Liver (tissue), 9 donors: Measurements from ENCODE around the gene ALDH1A1. TPM values are rescaled to one million over a fixed set of nuclear protein-coding genes. Genes with fewer than 3 reads are reported as not detected.

Source experiments
- DNase-seq: peaks from one replicate; pipeline ENCODE4 v3.0.0-alpha.2; 2017; ENCODE audit warnings: low spot score
- H3K27ac ChIP-seq, 2 donors: one replicate each; pipeline ENCODE4 v1.7.0; 2013; ENCODE audit warnings: inconsistent platforms in 2 of 2, low read length in 2 of 2, control low read depth in 1 of 2, low read depth in 1 of 2, mild to moderate bottlenecking in 1 of 2
- H3K27me3 ChIP-seq, 4 donors: one replicate each; pipeline versions ENCODE4 v1.6.1 to v1.7.0; 2013; ENCODE audit warnings: low read length in 3 of 4, inconsistent platforms in 1 of 4, mild to moderate bottlenecking in 1 of 4, moderate library complexity in 1 of 4; ENCODE audit not compliant: control insufficient read depth in 4 of 4, insufficient read depth in 4 of 4
- H3K36me3 ChIP-seq, 4 donors: one replicate each; pipeline versions ENCODE4 v1.6.1 to v1.7.0; 2013; ENCODE audit warnings: low read length in 3 of 4, mild to moderate bottlenecking in 3 of 4, low read depth in 1 of 4, moderate library complexity in 1 of 4; ENCODE audit not compliant: control insufficient read depth in 4 of 4, insufficient read depth in 3 of 4
- H3K4me1 ChIP-seq, 4 donors: one replicate each; pipeline versions ENCODE4 v1.6.1 to v1.7.0; 2013; ENCODE audit warnings: low read length in 3 of 4, mild to moderate bottlenecking in 3 of 4, moderate library complexity in 1 of 4; ENCODE audit not compliant: control insufficient read depth in 4 of 4, insufficient read depth in 4 of 4
- H3K4me3 ChIP-seq, 3 donors: one replicate each; pipeline versions ENCODE4 v1.6.1 to v1.7.0; 2013; ENCODE audit warnings: low read length in 3 of 3, control low read depth in 1 of 3, low read depth in 1 of 3, mild to moderate bottlenecking in 1 of 3
- H3K9ac ChIP-seq, 2 donors: one replicate each; pipeline ENCODE4 v1.7.0; 2013; ENCODE audit warnings: low read length in 2 of 2, mild to moderate bottlenecking in 2 of 2, moderate library complexity in 2 of 2, control low read depth in 1 of 2, low read depth in 1 of 2
- H3K9me3 ChIP-seq, 4 donors: one replicate each; pipeline versions ENCODE4 v1.6.1 to v1.7.0; 2013; ENCODE audit warnings: low read length in 3 of 4; ENCODE audit not compliant: control insufficient read depth in 4 of 4
- ATF3 ChIP-seq: IDR thresholded peaks from 2 replicates; pipeline ENCODE4 v1.6.1; 2016; ENCODE audit warnings: antibody characterized with exemption
- CTCF ChIP-seq: fragments of 150-350 bp; IDR thresholded peaks from 2 replicates; pipeline ENCODE4 v1.5.1; 2017; ENCODE audit warnings: improper control_type of control experiment, low read depth, low read length; ENCODE audit not compliant: missing input control
- EGR1 ChIP-seq, 2 donors: IDR thresholded peaks; 2 replicates each; pipeline ENCODE4 v1.6.1; 2016 to 2018; ENCODE audit warnings: antibody characterized with exemption in 2 of 2, low read depth in 2 of 2
- FOXA1 ChIP-seq: IDR thresholded peaks from 2 replicates; pipeline ENCODE4 v1.6.1; 2016; ENCODE audit warnings: antibody characterized with exemption
- FOXA2 ChIP-seq: IDR thresholded peaks from 2 replicates; pipeline ENCODE4 v1.6.1; 2016; ENCODE audit warnings: antibody characterized with exemption
- GABPA ChIP-seq, 2 donors: IDR thresholded peaks in 1 of 2; conservative IDR thresholded peaks in 1 of 2; 2 replicates each; pipeline ENCODE4 v1.6.1; 2016; ENCODE audit warnings: antibody characterized with exemption in 2 of 2, mild to moderate bottlenecking in 1 of 2, moderate library complexity in 1 of 2
- HNF4A ChIP-seq, 2 donors: conservative IDR thresholded peaks; 2 replicates each; pipeline ENCODE4 v1.6.1; 2016; ENCODE audit warnings: antibody characterized with exemption in 2 of 2, mild to moderate bottlenecking in 2 of 2
- HNF4G ChIP-seq: IDR thresholded peaks from 2 replicates; pipeline ENCODE4 v1.6.1; 2016; ENCODE audit warnings: antibody characterized with exemption
- JUND ChIP-seq, 2 donors: IDR thresholded peaks; 2 replicates each; pipeline ENCODE4 v1.6.1; 2016; ENCODE audit warnings: antibody characterized with exemption in 2 of 2
- MAX ChIP-seq: IDR thresholded peaks from 2 replicates; pipeline ENCODE4 v1.6.1; 2016; ENCODE audit warnings: antibody characterized with exemption
- NR2F2 ChIP-seq: IDR thresholded peaks from 2 replicates; pipeline ENCODE4 v1.6.1; 2016; ENCODE audit warnings: antibody characterized with exemption
- RAD21 ChIP-seq, 2 donors: IDR thresholded peaks; 2 replicates each; pipeline ENCODE4 v1.6.1; 2016; ENCODE audit warnings: antibody characterized with exemption in 2 of 2, mild to moderate bottlenecking in 2 of 2
- SP1 ChIP-seq: IDR thresholded peaks from 2 replicates; pipeline ENCODE4 v1.6.1; 2018; ENCODE audit warnings: antibody characterized with exemption, mild to moderate bottlenecking
- TAF1 ChIP-seq: conservative IDR thresholded peaks from 2 replicates; pipeline ENCODE4 v1.6.1; 2016; ENCODE audit warnings: antibody characterized with exemption, mild to moderate bottlenecking
- YY1 ChIP-seq: IDR thresholded peaks from 2 replicates; pipeline ENCODE4 v1.6.1; 2016; ENCODE audit warnings: antibody characterized with exemption, mild to moderate bottlenecking
- ZBTB33 ChIP-seq: IDR thresholded peaks from 2 replicates; pipeline ENCODE4 v1.6.1; 2016; ENCODE audit warnings: antibody characterized with exemption
- WGBS: extraction: QIAGEN DNeasy Blood & Tissue Kit; methylation state at CpG from one replicate; pipeline ENCODE4 v1.1.7; 2013; 5-methylcytosine and 5-hydroxymethylcytosine counted together
- polyA plus RNA-seq, 2 donors: library from polyadenylated mRNA; stranded (reverse) in 1 of 2; unstranded in 1 of 2; fragments of 200-250 nt in 1 of 2; fragments of >200 nt in 1 of 2; fragmentation: Nextera tagmentation in 1 of 2; extraction: Ambion mirVana in 1 of 2; gene quantifications; one replicate each; pipeline versions ENCODE4 v1.2.1 to v1.2.3, GENCODE V29; 2013 to 2015
- total RNA-seq, 2 donors: library from RNA; depleted of rRNA; stranded (reverse); fragments of >200 nt; gene quantifications; one replicate each; pipeline ENCODE4 v1.2.3, GENCODE V29; 2014
- TF ChIP-seq, protein P1 (sequence below): IDR thresholded peaks from 2 replicates; pipeline ENCODE4 v1.6.1; 2016; ENCODE audit warnings: antibody characterized with exemption, mild to moderate bottlenecking
- donor health status: healthy.
- donor health status: healthy.
- donor health status: healthy.
- donor health status: healthy.
- donor health status: healthy.

Gene ALDH1A1
- total and polyA plus RNA-seq, 4 donors, result 118 to 433 (median 193) TPM

GRCh38 chr9:72855890-72856523, 96.8 kb downstream of the ALDH1A1 start:
- no peak for DNase-seq
- Histone ChIP-seq H3K27ac (no peak overlapping the region), H3K36me3 (no peaks in the 10 kb centered on the region), H3K4me3 (no peak overlapping the region), H3K4me1 (peaks cover 4 to 16% (median 14%) of the 10 kb centered on the region in 4 donors), H3K9ac (no peak overlapping the region), H3K9me3 (no peaks in the 10 kb centered on the region), H3K27me3 (no peaks in the 10 kb centered on the region)
- 87% methylated on average over 5 of the region's 5 CpGs for WGBS
- TF ChIP-seq ATF3, result no peak
- no peak for TF ChIP-seq HNF4A (conservative IDR thresholded peaks at IDR 0.05)
- TF ChIP-seq JUND (IDR thresholded peaks at IDR 0.05), result no peak
- TF ChIP-seq SP1, result no peak
- no peak for TF ChIP-seq GABPA (IDR thresholded peaks at IDR 0.05 in 1 of 2, conservative IDR thresholded peaks at IDR 0.05 in 1 of 2)
- TF ChIP-seq, protein P1, sequence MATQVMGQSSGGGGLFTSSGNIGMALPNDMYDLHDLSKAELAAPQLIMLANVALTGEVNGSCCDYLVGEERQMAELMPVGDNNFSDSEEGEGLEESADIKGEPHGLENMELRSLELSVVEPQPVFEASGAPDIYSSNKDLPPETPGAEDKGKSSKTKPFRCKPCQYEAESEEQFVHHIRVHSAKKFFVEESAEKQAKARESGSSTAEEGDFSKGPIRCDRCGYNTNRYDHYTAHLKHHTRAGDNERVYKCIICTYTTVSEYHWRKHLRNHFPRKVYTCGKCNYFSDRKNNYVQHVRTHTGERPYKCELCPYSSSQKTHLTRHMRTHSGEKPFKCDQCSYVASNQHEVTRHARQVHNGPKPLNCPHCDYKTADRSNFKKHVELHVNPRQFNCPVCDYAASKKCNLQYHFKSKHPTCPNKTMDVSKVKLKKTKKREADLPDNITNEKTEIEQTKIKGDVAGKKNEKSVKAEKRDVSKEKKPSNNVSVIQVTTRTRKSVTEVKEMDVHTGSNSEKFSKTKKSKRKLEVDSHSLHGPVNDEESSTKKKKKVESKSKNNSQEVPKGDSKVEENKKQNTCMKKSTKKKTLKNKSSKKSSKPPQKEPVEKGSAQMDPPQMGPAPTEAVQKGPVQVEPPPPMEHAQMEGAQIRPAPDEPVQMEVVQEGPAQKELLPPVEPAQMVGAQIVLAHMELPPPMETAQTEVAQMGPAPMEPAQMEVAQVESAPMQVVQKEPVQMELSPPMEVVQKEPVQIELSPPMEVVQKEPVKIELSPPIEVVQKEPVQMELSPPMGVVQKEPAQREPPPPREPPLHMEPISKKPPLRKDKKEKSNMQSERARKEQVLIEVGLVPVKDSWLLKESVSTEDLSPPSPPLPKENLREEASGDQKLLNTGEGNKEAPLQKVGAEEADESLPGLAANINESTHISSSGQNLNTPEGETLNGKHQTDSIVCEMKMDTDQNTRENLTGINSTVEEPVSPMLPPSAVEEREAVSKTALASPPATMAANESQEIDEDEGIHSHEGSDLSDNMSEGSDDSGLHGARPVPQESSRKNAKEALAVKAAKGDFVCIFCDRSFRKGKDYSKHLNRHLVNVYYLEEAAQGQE, result no peak
- TF ChIP-seq RAD21 (IDR thresholded peaks at IDR 0.05), result no peak
- TF ChIP-seq FOXA1, result no peak
- no peak for TF ChIP-seq ZBTB33
- TF ChIP-seq TAF1, result no peak
- no peak for TF ChIP-seq HNF4G
- TF ChIP-seq YY1, result no peak
- no peak for TF ChIP-seq NR2F2
- TF ChIP-seq EGR1 (IDR thresholded peaks at IDR 0.05; ENCODE audit: low read depth in 2 of 2), result no peak
- no peak for TF ChIP-seq FOXA2

DNA sequence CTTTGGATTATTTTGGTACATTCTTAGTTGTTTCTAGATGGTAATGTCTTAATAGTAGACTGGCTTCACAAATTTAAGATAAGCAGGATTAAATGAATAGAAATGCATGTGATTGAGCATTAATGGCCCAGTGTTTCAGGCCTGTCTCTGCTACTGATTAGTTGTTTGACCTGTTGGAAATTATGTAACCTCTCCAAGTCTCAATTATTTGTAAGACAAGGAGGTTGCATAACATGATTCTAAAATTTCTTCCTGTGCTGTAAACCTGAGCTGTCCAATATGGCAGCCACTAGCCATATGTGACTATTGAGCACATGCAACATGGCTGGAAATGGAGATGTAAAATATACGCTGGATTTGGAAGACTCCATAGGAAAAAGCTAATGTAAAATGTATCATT, 97.5 kb downstream of the ALDH1A1 start:
- no peak for DNase-seq
- Histone ChIP-seq H3K9me3 (no peaks in the 10 kb centered on the region), H3K4me1 (peaks cover 4 to 16% (median 14%) of the 10 kb centered on the region in 4 donors), H3K27ac (no peak overlapping the region), H3K27me3 (no peaks in the 10 kb centered on the region), H3K36me3 (no peaks in the 10 kb centered on the region), H3K9ac (no peak overlapping the region), H3K4me3 (no peak overlapping the region)
- 98% methylated on average over 1 of the region's 1 CpG for WGBS
- TF ChIP-seq NR2F2 (no peak), FOXA1 (no peak), SP1 (no peak), CTCF (no peak), YY1 (no peak), ZBTB33 (no peak), MAX (no peak), HNF4A (conservative IDR thresholded peaks at IDR 0.05) (no peak)
